HEK293 (cell line): ENCODE data around the gene ASB10.

ENCODE experiments used
- CTCF ChIA-PET: fragments of 350-600 bp; formaldehyde crosslinking; extraction: SDS; loops from one replicate; lab custom pipeline; 2021; ENCODE audit warnings: antibody characterized with exemption; lab: Yijun Ruan, JAX
- POLR2A ChIA-PET: fragments of 300-600 bp; formaldehyde crosslinking; extraction: SDS; loops from one replicate; lab custom pipeline; 2020; ENCODE audit warnings: antibody characterized with exemption, inconsistent platforms; lab: Yijun Ruan, JAX
- H3K27ac ChIP-seq: fragments of 200-500 bp; sonication (Bioruptor generic); 2 replicates; pipeline ENCODE4 v1.5.1; 2014; ENCODE audit warnings: low read depth, low read length, control low read depth, inconsistent platforms; ENCODE audit errors: extremely low read depth
- H3K36me3 ChIP-seq, 2 experiments: fragments of 200-500 bp in 1 of 2; sonication (Bioruptor generic) in 1 of 2; 1 replicate in 1 of 2; 2 replicates in 1 of 2; pipeline ENCODE4 v1.5.1; 2014 to 2017; ENCODE audit warnings: inconsistent platforms in 2 of 2, low read length in 2 of 2; ENCODE audit not compliant: control insufficient read depth in 2 of 2, insufficient read depth in 1 of 2
- H3K4me1 ChIP-seq: fragments of 200-500 bp; sonication (Bioruptor generic); 2 replicates; pipeline ENCODE4 v1.5.1; 2014; ENCODE audit warnings: mild to moderate bottlenecking, low read length, inconsistent platforms; ENCODE audit not compliant: control insufficient read depth, insufficient read depth
- H3K4me3 ChIP-seq: 2 replicates; pipeline ENCODE4 v1.5.1; 2011; ENCODE audit warnings: low read depth, mild to moderate bottlenecking, control low read depth, low read length, moderate library complexity
- H3K9me3 ChIP-seq: fragments of 200-500 bp; sonication (Bioruptor generic); 2 replicates; pipeline ENCODE4 v1.5.1; 2014; ENCODE audit warnings: low read depth, low read length, inconsistent platforms; ENCODE audit not compliant: control insufficient read depth, insufficient read depth
- GFI1B ChIP-seq: fragments of 450-650 bp; formaldehyde crosslinking; IDR thresholded peaks from 2 replicates; pipeline ENCODE4 v1.5.1; 2016; ENCODE audit warnings: missing biosample characterization, missing genetic modification characterization
- HOXA7 ChIP-seq: sonication (generic); formaldehyde crosslinking; IDR thresholded peaks from 2 replicates; pipeline ENCODE4 v1.8.1; 2022; ENCODE audit warnings: missing genetic modification reagents, borderline replicate concordance
- KLF17 ChIP-seq: fragments of 450-650 bp; formaldehyde crosslinking; IDR thresholded peaks from 2 replicates; pipeline ENCODE4 v1.5.1; 2016; ENCODE audit warnings: missing biosample characterization, missing genetic modification characterization
- KLF8 ChIP-seq: fragments of 450-650 bp; formaldehyde crosslinking; IDR thresholded peaks from 2 replicates; pipeline ENCODE4 v1.5.1; 2016; ENCODE audit warnings: missing biosample characterization, missing genetic modification characterization
- MYNN ChIP-seq: fragments of 450-650 bp; formaldehyde crosslinking; IDR thresholded peaks from 2 replicates; pipeline ENCODE4 v1.5.1; 2016; ENCODE audit warnings: missing biosample characterization, missing genetic modification characterization, borderline replicate concordance
- PRDM2 ChIP-seq: fragments of 450-650 bp; formaldehyde crosslinking; IDR thresholded peaks from 2 replicates; pipeline ENCODE4 v1.5.1; 2016; ENCODE audit warnings: missing biosample characterization, missing genetic modification characterization, borderline replicate concordance
- SALL2 ChIP-seq: fragments of 450-650 bp; formaldehyde crosslinking; IDR thresholded peaks from 2 replicates; pipeline ENCODE4 v1.5.0; 2017; ENCODE audit warnings: missing biosample characterization, mild to moderate bottlenecking, missing genetic modification characterization, borderline replicate concordance
- SP2 ChIP-seq: fragments of 450-650 bp; formaldehyde crosslinking; IDR thresholded peaks from 2 replicates; pipeline ENCODE4 v1.5.1; 2016; ENCODE audit warnings: missing biosample characterization, missing genetic modification characterization
- ZEB2 ChIP-seq: fragments of 450-650 bp; formaldehyde crosslinking; IDR thresholded peaks from 2 replicates; pipeline ENCODE4 v1.5.1; 2016; ENCODE audit warnings: missing biosample characterization, missing genetic modification characterization
- ZNF138 ChIP-seq: fragments of 450-650 bp; formaldehyde crosslinking; IDR thresholded peaks from 2 replicates; pipeline ENCODE4 v1.5.1; 2016; ENCODE audit warnings: missing biosample characterization, missing genetic modification characterization, borderline replicate concordance
- ZNF335 ChIP-seq: fragments of 450-650 bp; formaldehyde crosslinking; conservative IDR thresholded peaks from 2 replicates; pipeline ENCODE4 v1.5.1; 2016; ENCODE audit warnings: missing biosample characterization, missing genetic modification characterization
- ZNF362 ChIP-seq: fragments of 450-650 bp; formaldehyde crosslinking; IDR thresholded peaks from 2 replicates; pipeline ENCODE4 v1.5.1; 2016; ENCODE audit warnings: missing biosample characterization, missing genetic modification characterization
- ZNF366 ChIP-seq: fragments of 450-650 bp; formaldehyde crosslinking; conservative IDR thresholded peaks from 2 replicates; pipeline ENCODE4 v1.5.1; 2016; ENCODE audit warnings: missing biosample characterization, missing genetic modification characterization
- ZNF394 ChIP-seq: fragments of 450-650 bp; formaldehyde crosslinking; IDR thresholded peaks from 2 replicates; pipeline ENCODE4 v1.5.1; 2016; ENCODE audit warnings: missing biosample characterization, missing genetic modification characterization, mild to moderate bottlenecking, moderate library complexity, borderline replicate concordance
- ZNF585B ChIP-seq: fragments of 450-650 bp; formaldehyde crosslinking; IDR thresholded peaks from 2 replicates; pipeline ENCODE4 v1.5.1; 2016; ENCODE audit warnings: missing biosample characterization, missing genetic modification characterization
- ZNF621 ChIP-seq: fragments of 450-650 bp; formaldehyde crosslinking; IDR thresholded peaks from 2 replicates; pipeline ENCODE4 v1.5.1; 2017; ENCODE audit warnings: missing biosample characterization, missing genetic modification characterization
- ZNF624 ChIP-seq: fragments of 450-650 bp; formaldehyde crosslinking; IDR thresholded peaks from 2 replicates; pipeline ENCODE4 v1.5.1; 2017; ENCODE audit warnings: missing biosample characterization, missing genetic modification characterization
- ZNF629 ChIP-seq: fragments of 450-650 bp; formaldehyde crosslinking; IDR thresholded peaks from 2 replicates; pipeline ENCODE4 v1.5.1; 2017; ENCODE audit warnings: missing biosample characterization, missing genetic modification characterization
- ZNF777 ChIP-seq: fragments of 450-650 bp; formaldehyde crosslinking; IDR thresholded peaks from 2 replicates; pipeline ENCODE4 v1.5.1; 2017; ENCODE audit warnings: missing biosample characterization, missing genetic modification characterization, borderline replicate concordance
- ZSCAN5A ChIP-seq: fragments of 450-650 bp; formaldehyde crosslinking; IDR thresholded peaks from 2 replicates; pipeline ENCODE4 v1.5.1; 2016; ENCODE audit warnings: missing biosample characterization, missing genetic modification characterization
- ZXDB ChIP-seq: fragments of 450-650 bp; formaldehyde crosslinking; IDR thresholded peaks from 2 replicates; pipeline ENCODE4 v1.5.1; 2016; ENCODE audit warnings: missing biosample characterization, missing genetic modification characterization

ASB10 gene

GRCh38 chr7:151129117-151129959, 57.7 kb downstream of the ASB10 start:
- H3K36me3 ChIP-seq, result peaks cover 0 to 93% of the 10 kb centered on the region in 2 experiments; a peak in 1 of 3 replicates
- TF ChIP-seq KLF8 (tag by site-specific recombination), result no peak
- TF ChIP-seq SALL2 (tag by site-specific recombination), result no peak
- no peak for TF ChIP-seq ZNF629 (tag by site-specific recombination)
- no peak for TF ChIP-seq ZNF394 (tag by site-specific recombination)
- TF ChIP-seq ZNF366 (tag by site-specific recombination), result no peak
- no peak for TF ChIP-seq ZNF621 (tag by site-specific recombination)
- no peak for TF ChIP-seq KLF17 (tag by site-specific recombination)
- TF ChIP-seq ZXDB (tag by site-specific recombination), result no peak
- TF ChIP-seq HOXA7 (CRISPR knock-in tag), result no peak
- TF ChIP-seq ZEB2 (tag by site-specific recombination), result no peak
- no peak for TF ChIP-seq ZSCAN5A (tag by site-specific recombination)
- no peak for TF ChIP-seq SP2 (tag by site-specific recombination)
- H3K4me3 ChIP-seq, result no peak overlapping the region
- CTCF ChIA-PET, result interaction anchor here (0.7 to 1.5 kb wide), 5 partner anchors 9 to 93 kb away, joined by 3 to 5 read pairs (median 3); no protein-coding TSS in a partner anchor
- no peaks in the 10 kb centered on the region for H3K4me1 ChIP-seq
- no peaks in the 10 kb centered on the region for H3K9me3 ChIP-seq
- no peak overlapping the region for H3K27ac ChIP-seq
- POLR2A ChIA-PET, result interaction anchor here (0.6 kb wide), 1 partner anchor 1202 kb away, joined by 7 read pairs; no protein-coding TSS in a partner anchor

- H3K27ac ChIP-seq, result no peak overlapping the region
- ChIA-PET CTCF (interaction anchor here (1.2 to 1.4 kb wide), 2 partner anchors 13 to 45 kb away, joined by 3 to 5 read pairs; no protein-coding TSS in a partner anchor), POLR2A (interaction anchor here (0.6 kb wide), 1 partner anchor 1203 kb away, joined by 7 read pairs; no protein-coding TSS in a partner anchor)
- H3K36me3 ChIP-seq, result peaks cover 0 to 92% of the 10 kb centered on the region in 2 experiments; a peak in 1 of 3 replicates
- H3K4me3 ChIP-seq, result no peak overlapping the region
- H3K4me1 ChIP-seq, result no peaks in the 10 kb centered on the region
- no peaks in the 10 kb centered on the region for H3K9me3 ChIP-seq
- no peak for TF ChIP-seq ZNF335 (tag by site-specific recombination)
- no peak for TF ChIP-seq MYNN (tag by site-specific recombination)
- no peak for TF ChIP-seq ZNF362 (tag by site-specific recombination)
- no peak for TF ChIP-seq ZNF624 (tag by site-specific recombination)
- no peak for TF ChIP-seq PRDM2 (tag by site-specific recombination)
- no peak for TF ChIP-seq ZNF777 (tag by site-specific recombination)
- no peak for TF ChIP-seq ZNF138 (tag by site-specific recombination)
- TF ChIP-seq GFI1B, result no peak
- no peak for TF ChIP-seq ZNF585B (tag by site-specific recombination)
These were observed 58.3 kb downstream of the ASB10 start for GRCh38 chr7:151128716-151129115.
